ENCODE measurements around the gene MRPL53. TPM values are rescaled to one million over a fixed set of nuclear protein-coding genes. Genes with fewer than 3 reads are reported as not detected.

MRPL53 gene
- total and polyA plus RNA-seq, 9 of the 15 experiments (the other 6 are each of a cell fraction or from before 2014, with no cell fraction given), result 11.5 to 87.9 (median 41.1) TPM

DNA sequence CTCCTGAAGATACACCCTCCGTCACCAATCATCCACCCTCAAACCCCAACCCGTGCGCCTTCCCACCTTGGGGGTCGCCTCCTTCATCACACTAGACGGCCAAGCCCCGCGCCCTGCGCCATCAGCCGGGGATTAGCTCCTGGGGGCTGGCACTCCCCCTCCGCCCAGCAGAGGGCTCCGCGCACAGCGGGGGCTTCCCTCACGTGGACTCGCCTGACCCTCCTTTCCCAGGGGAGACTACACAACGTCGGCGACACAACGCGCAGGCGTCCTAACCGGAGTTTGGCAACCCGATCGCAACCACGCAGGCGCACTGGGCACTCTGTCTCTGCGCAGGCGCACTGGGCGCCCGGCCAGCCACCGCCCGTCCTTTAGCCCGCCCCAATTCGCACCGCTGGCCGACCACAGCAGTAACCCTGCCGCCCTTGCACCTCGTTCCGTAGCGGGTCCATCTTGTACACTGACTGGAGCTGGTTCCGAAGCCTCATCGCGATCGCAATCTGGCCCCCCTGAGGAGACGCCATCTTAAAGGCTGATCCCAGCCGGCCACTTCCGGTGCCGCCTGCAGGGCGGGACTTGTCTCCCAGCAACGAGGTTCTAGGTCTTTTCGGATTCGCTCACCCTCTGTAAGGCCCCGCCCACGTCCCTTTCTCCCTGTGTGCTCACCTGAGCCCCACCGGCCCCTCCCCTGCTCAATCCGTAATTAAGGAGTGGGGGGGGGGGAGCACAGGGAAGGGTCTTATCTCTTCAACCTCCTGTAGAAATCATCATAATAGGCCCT lies 34.9 kb upstream of the MRPL53 start, which contains the start of gene PCGF1 (continued):
- no peak for TF ChIP-seq TCFL5 (CRISPR knock-in tag; conservative IDR thresholded peaks at IDR 0.05)
- TF ChIP-seq, protein P1, sequence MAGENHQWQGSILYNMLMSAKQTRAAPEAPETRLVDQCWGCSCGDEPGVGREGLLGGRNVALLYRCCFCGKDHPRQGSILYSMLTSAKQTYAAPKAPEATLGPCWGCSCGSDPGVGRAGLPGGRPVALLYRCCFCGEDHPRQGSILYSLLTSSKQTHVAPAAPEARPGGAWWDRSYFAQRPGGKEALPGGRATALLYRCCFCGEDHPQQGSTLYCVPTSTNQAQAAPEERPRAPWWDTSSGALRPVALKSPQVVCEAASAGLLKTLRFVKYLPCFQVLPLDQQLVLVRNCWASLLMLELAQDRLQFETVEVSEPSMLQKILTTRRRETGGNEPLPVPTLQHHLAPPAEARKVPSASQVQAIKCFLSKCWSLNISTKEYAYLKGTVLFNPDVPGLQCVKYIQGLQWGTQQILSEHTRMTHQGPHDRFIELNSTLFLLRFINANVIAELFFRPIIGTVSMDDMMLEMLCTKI (IDR thresholded peaks at IDR 0.05; ENCODE audit: partially characterized antibody), result no peak
- no peak for TF ChIP-seq ZNF184 (CRISPR knock-in tag; IDR thresholded peaks at IDR 0.05)
- TF ChIP-seq IRF2 (CRISPR knock-in tag; IDR thresholded peaks at IDR 0.05), result no peak
- peak; percentile 75; the same call in 1 of the 2 replicates for TF ChIP-seq CEBPG (CRISPR knock-in tag; IDR thresholded peaks at IDR 0.05)
- TF ChIP-seq CEBPG (tag; conservative IDR thresholded peaks at IDR 0.05 in 1 of 2, IDR thresholded peaks at IDR 0.05 in 1 of 2), result no peak
- TF ChIP-seq TEAD4 (IDR thresholded peaks at IDR 0.05; ENCODE audit: low read length), result no peak
- no peak for TF ChIP-seq TEAD4 (CRISPR knock-in tag; IDR thresholded peaks at IDR 0.05; ENCODE audit: borderline replicate concordance)
- no peak for TF ChIP-seq KHSRP (IDR thresholded peaks at IDR 0.05)
- TF ChIP-seq HCFC1 (IDR thresholded peaks at IDR 0.05; ENCODE audit: low read depth, low read length), result no peak; the same call in none of the 2 replicates
- TF ChIP-seq RBM39 (optimal IDR thresholded peaks at IDR 0.05; ENCODE audit: low read depth, low read length), result no peak
- TF ChIP-seq ZNF696 (CRISPR knock-in tag; conservative IDR thresholded peaks at IDR 0.05), result no peak
- TF ChIP-seq, protein P2, sequence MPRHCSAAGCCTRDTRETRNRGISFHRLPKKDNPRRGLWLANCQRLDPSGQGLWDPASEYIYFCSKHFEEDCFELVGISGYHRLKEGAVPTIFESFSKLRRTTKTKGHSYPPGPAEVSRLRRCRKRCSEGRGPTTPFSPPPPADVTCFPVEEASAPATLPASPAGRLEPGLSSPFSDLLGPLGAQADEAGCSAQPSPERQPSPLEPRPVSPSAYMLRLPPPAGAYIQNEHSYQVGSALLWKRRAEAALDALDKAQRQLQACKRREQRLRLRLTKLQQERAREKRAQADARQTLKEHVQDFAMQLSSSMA (CRISPR knock-in tag; IDR thresholded peaks at IDR 0.05), result no peak
- TF ChIP-seq, protein P3, sequence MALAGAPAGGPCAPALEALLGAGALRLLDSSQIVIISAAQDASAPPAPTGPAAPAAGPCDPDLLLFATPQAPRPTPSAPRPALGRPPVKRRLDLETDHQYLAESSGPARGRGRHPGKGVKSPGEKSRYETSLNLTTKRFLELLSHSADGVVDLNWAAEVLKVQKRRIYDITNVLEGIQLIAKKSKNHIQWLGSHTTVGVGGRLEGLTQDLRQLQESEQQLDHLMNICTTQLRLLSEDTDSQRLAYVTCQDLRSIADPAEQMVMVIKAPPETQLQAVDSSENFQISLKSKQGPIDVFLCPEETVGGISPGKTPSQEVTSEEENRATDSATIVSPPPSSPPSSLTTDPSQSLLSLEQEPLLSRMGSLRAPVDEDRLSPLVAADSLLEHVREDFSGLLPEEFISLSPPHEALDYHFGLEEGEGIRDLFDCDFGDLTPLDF (CRISPR knock-in tag; IDR thresholded peaks at IDR 0.05), result 0 out of 2 replicates have a peak, but pooled peaks have one; percentile 25
- no peak for TF ChIP-seq CHAMP1 (IDR thresholded peaks at IDR 0.05)
- no peak for TF ChIP-seq PTBP1 (IDR thresholded peaks at IDR 0.05; ENCODE audit: low read depth, low read length)
- TF ChIP-seq MTA3 (IDR thresholded peaks at IDR 0.05; ENCODE audit: borderline replicate concordance), result peak; percentile 75; the same call in 1 of the 2 replicates
- no peak for TF ChIP-seq SIRT6 (IDR thresholded peaks at IDR 0.05; ENCODE audit: low read depth, low read length)
- TF ChIP-seq HINFP (tag; conservative IDR thresholded peaks at IDR 0.05; ENCODE audit: low read depth), result no peak
- TF ChIP-seq EP400 (IDR thresholded peaks at IDR 0.05), result peak; percentile 80
- TF ChIP-seq BMI1 (IDR thresholded peaks at IDR 0.05; ENCODE audit: low read length), result peak; percentile 82
